ENCODE measurements around the gene DEPDC1. TPM values are rescaled to one million over a fixed set of nuclear protein-coding genes. Genes with fewer than 3 reads are reported as not detected.

Gene DEPDC1
- total RNA-seq, 1 donor from 2014 or later: 0.26 TPM

DNA sequence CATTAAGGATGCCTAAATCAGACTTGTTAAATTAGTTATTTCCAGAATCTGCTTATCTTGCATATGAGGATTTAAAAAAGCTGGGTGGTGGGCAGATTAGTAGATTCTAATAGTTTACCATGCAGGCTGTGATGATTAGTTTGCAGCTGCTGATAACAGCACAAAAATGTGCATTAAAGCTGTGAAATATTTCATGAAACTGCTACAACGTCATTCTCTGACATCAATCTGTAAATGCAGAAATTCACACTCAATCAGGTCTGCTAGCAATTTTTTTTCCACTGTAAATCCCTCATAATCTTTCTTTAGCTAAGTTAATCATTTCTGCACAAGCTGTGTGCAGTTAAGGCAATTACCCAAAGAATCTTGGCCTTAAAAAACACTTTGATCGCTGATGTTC is 37.8 kb downstream of the DEPDC1 start:
- no peak for FAIRE-seq
- no peaks in the 10 kb centered on the region for H3K36me3 ChIP-seq (ENCODE audit: control insufficient read depth, insufficient read depth, low read length)
- TF ChIP-seq, protein P1, sequence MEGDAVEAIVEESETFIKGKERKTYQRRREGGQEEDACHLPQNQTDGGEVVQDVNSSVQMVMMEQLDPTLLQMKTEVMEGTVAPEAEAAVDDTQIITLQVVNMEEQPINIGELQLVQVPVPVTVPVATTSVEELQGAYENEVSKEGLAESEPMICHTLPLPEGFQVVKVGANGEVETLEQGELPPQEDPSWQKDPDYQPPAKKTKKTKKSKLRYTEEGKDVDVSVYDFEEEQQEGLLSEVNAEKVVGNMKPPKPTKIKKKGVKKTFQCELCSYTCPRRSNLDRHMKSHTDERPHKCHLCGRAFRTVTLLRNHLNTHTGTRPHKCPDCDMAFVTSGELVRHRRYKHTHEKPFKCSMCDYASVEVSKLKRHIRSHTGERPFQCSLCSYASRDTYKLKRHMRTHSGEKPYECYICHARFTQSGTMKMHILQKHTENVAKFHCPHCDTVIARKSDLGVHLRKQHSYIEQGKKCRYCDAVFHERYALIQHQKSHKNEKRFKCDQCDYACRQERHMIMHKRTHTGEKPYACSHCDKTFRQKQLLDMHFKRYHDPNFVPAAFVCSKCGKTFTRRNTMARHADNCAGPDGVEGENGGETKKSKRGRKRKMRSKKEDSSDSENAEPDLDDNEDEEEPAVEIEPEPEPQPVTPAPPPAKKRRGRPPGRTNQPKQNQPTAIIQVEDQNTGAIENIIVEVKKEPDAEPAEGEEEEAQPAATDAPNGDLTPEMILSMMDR (IDR thresholded peaks at IDR 0.05; ENCODE audit: insufficient read depth, low read length, severe bottlenecking): no peak
- no peaks in the 10 kb centered on the region for H3K27me3 ChIP-seq (ENCODE audit: control insufficient read depth, insufficient read depth, low read length)
- H3K4me3 ChIP-seq (ENCODE audit: low read depth, low read length): no peak overlapping the region
- no peak for DNase-seq (ENCODE audit: low read depth)

DNA sequence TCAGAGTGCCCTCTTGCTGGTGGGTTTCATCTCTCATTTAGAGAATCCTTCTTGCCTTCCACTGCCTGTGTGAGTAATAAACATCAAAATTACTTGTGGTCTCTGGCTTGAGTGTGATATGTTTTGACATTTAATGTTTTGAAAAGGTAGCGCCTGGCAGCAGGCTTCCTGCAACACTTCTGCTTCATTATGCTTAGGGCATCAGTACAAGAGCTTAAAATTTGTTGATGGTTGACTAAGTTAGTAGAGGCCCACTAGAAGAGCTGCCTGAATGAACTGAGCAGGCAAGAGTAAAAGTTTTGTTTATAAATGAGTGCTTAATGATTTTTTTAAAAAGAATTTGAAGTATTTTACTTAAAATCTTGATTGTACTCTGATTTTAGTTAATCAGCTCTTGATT is 40.7 kb downstream of the DEPDC1 start:
- TF ChIP-seq, protein P1 (IDR thresholded peaks at IDR 0.05; ENCODE audit: insufficient read depth, low read length, severe bottlenecking): no peak
- H3K4me3 ChIP-seq (ENCODE audit: low read depth, low read length): no peak overlapping the region
- no peaks in the 10 kb centered on the region for H3K27me3 ChIP-seq (ENCODE audit: control insufficient read depth, insufficient read depth, low read length)
- no peaks in the 10 kb centered on the region for H3K36me3 ChIP-seq (ENCODE audit: control insufficient read depth, insufficient read depth, low read length)
- DNase-seq (ENCODE audit: low read depth) (no peak), FAIRE-seq (no peak)

DNA sequence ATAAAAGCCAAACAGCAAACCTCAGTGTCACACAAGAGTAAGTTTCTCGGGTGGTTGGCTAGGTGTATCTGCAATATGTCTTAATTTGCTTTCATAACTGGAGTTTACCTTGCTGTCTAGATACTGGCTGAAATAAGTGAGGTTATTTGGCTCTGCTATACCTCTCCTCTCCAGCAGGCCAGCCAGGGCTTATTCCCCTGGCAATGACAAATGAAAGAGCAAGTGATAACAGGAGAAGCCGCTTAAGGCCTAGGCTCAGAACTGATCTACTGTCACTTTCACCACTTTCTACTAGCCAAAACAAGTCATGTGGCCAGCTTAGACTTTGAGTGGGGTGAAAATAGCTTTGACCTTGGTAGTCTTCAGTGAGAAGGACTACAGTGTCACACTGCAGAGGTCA is 42.3 kb downstream of the DEPDC1 start:
- H3K27me3 ChIP-seq (ENCODE audit: control insufficient read depth, insufficient read depth, low read length): no peaks in the 10 kb centered on the region
- TF ChIP-seq, protein P1 (IDR thresholded peaks at IDR 0.05; ENCODE audit: insufficient read depth, low read length, severe bottlenecking): peak; percentile 23
- no peak overlapping the region for H3K4me3 ChIP-seq (ENCODE audit: low read depth, low read length)
- peak; percentile 28 for DNase-seq (ENCODE audit: low read depth)
- no peaks in the 10 kb centered on the region for H3K36me3 ChIP-seq (ENCODE audit: control insufficient read depth, insufficient read depth, low read length)
- FAIRE-seq: no peak

DNA sequence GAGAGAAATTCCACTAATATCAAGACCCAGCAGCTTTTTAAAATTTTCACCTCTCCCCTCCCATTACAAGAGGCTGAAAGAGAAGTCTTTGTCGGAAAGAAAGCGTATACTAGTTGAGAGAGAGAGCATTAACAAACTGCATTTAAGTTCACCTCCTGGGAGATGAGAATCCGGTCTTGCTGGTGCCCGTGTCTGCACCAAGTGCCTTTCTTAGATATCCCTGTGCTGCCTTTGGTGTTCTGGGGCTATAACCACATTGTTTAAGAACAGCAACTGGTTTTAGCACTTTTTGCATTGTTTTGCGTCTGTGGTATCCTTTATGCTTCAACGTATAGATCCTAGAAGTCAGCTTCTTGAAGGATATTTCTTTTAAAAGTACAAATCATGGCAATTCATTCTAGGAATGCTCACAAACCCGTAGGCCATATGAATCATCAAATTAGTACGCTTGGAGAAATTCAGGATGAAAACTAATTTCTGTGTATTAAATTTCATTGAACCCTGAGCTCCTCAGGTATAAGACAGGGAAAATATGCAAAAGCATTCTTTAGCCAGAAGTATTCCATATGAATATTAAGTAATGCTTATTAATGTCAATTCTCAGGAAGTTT is 43.7 kb downstream of the DEPDC1 start:
- FAIRE-seq (peak; percentile 68), DNase-seq (ENCODE audit: low read depth) (peak; percentile 50)
- TF ChIP-seq, protein P1 (IDR thresholded peaks at IDR 0.05; ENCODE audit: insufficient read depth, low read length, severe bottlenecking): no peak
- Histone ChIP-seq H3K4me3 (ENCODE audit: low read depth, low read length) (no peak overlapping the region), H3K27me3 (ENCODE audit: control insufficient read depth, insufficient read depth, low read length) (no peaks in the 10 kb centered on the region), H3K36me3 (ENCODE audit: control insufficient read depth, insufficient read depth, low read length) (no peaks in the 10 kb centered on the region)

DNA sequence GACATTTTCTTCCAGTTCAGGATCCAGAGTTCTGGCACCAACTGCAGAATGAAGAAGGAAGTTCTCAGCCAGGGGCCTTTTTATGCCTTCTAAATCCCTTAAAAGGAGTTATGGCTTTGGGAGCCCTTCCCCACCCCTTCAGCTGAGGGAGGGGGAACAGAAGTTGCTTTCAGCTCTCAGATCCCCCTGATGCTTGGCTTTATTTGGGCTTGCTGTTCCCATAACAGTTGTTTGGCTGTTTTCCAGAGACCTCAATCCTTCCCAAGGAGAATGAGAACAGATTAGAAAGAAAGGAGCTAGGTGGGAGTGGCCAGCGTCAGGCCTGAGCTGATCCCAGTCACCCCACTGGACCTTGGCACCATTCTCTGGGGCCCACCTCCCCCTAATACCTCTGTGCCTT is 47.0 kb downstream of the DEPDC1 start, which contains the start of gene RPE65:
Gene RPE65, minus strand, starts transcription at position 54 of the 400 bp plus-strand sequence. Its CDS starts 49 bp downstream, at position 5.
- TF ChIP-seq, protein P1 (IDR thresholded peaks at IDR 0.05; ENCODE audit: insufficient read depth, low read length, severe bottlenecking): no peak
- FAIRE-seq (no peak), DNase-seq (ENCODE audit: low read depth) (no peak)
- Histone ChIP-seq H3K4me3 (ENCODE audit: low read depth, low read length) (no peak within 1 kb of the TSS), H3K27me3 (ENCODE audit: control insufficient read depth, insufficient read depth, low read length) (no peaks in the 10 kb centered on the region), H3K36me3 (ENCODE audit: control insufficient read depth, insufficient read depth, low read length) (no peaks in the 10 kb centered on the region)

DNA sequence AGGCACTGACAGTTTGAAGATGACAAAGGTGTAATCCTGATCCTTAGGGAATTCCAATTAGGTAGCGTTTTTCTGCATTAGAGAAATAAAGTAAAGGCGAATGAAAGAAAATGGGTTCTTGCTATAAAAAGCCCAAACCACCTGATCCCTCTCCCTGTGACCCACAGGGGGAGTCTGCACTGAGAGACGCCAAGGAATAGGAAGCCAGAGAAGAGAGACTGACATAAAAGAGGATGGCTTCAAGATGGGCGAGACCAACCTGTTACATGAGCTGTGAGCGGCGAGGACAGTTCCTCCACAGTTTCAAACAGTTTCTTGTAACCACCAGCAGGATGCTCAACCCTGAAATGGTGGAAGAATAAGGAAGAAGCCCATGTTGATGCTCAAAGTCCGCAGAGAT is 48.5 kb downstream of the DEPDC1 start:
- H3K27me3 ChIP-seq (ENCODE audit: control insufficient read depth, insufficient read depth, low read length): no peaks in the 10 kb centered on the region
- TF ChIP-seq, protein P1 (IDR thresholded peaks at IDR 0.05; ENCODE audit: insufficient read depth, low read length, severe bottlenecking): no peak
- H3K4me3 ChIP-seq (ENCODE audit: low read depth, low read length): no peak overlapping the region
- FAIRE-seq: no peak
- no peak for DNase-seq (ENCODE audit: low read depth)
- no peaks in the 10 kb centered on the region for H3K36me3 ChIP-seq (ENCODE audit: control insufficient read depth, insufficient read depth, low read length)

Measured in bronchial epithelial cell (primary cell).